HG02610 (cell line): ENCODE data around the gene TGFBR3.
A peak's percentile ranks its signal among the peaks of the same experiment; 100 is the strongest.

Experiments used
- ATAC-seq: cut with Tn5 transposase; IDR thresholded peaks from one replicate; pipeline ENCODE4 v1.9.1; 2021; ENCODE audit warnings: mild to moderate bottlenecking, moderate library complexity; ENCODE audit not compliant: unreplicated experiment

The TGFBR3 gene

DNA sequence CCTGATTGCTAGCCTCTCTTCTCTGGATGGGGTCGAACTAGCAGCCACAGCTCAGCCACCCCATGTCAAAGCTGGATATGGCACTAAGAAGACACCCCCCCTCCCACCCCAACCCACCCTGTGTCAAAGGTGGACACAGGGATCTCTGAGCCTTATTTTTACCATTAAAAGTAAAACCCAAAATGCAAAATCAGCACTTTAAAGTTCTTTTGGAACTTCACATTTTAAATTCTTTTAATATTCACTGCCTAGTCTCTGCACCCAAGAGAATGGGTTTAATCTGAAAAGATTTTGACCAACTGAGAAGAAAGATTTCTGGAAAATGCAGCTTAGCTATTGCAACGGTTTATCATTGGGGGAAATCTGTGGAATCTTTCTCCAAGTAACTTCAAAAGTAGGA, 167.6 kb downstream of the TGFBR3 start:
- ATAC-seq = no peak

DNA sequence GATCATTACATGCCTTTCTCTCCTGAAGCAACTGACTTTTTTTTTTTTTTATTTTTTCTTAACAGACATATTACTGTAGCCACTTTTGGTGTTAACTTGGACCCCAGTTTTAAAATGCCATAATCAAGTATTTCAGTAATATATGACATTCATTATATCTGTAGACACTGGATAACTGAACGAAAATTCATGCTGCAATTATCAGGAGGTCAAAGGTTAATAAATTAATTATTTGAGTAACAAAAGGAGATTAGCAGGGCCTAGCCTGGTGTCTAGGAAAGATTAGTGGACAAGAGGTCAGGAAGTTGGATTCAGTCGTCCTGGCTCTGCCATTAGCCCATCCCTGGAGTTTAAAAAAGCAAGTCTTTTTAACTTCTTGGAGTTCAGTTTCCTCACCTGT, 168.1 kb downstream of the TGFBR3 start:
- no peak for ATAC-seq

DNA sequence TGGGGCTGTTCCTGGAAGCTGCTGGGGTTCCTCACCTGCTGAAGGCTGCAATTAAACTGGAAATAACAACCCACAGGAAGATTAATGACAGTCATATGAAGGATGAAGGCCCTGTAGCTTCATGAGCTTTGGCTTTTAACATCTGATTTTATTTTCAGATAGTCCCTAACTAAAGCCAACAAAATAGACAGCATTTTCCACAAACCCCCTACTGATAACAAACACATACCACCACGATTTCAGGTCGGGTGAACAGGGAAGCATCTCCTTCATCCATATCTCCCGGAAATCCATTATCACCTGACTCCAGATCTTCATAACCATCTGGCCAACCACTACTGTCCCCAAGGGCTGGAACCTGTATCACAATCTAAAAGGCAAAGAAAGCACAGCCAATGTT, 169.6 kb downstream of the TGFBR3 start:
- no peak for ATAC-seq

DNA sequence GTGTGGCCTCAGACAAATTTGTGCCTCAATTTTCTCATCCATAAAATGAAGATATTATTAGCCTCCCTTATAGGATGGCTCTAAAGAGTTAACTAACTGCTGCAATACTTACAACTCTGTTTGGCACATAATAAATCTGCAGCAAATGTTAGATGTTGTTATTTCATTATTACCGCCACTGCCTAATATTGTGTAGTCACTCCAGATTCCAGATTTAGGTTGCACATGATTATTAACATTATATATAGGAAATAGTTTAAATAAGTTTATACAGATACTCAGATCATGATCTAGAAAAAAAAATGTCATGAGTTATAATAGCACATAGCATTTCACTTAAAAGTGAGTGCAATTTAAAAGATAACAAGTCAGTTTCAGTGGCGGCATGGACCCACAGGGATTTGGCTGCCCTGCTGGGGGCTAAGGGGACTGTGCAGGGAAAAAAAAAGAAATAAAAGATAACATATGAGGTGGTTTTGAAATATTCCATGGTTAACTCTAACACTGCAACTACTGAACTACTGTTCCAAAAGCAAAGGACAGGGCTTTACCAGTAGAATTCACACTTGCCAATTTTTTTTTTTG, 170.4 kb downstream of the TGFBR3 start:
- ATAC-seq = no peak

DNA sequence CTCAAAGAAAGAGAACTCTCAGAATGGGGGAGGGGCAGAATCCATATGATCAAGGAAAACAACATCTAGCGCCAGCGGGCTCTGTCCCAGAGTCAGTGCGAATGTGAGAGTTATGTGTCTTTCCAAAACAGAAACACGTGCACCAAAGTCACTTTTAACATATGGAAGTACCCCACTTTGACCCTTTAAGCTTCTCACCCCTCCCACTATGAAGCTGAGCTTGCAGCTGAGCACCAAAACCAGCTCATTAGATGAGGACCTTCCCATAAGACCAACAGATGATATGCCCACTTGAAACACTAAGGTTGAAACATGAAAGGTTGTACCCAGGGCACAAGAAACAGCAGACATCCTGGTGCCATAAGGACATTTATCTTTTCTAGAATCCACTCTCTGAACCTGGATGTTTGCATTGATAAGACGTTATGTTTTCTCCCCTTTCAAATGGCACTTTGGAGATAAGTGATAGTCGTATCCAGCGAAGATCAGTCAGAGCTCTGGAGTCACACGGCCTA, 171.0 kb downstream of the TGFBR3 start:
- ATAC-seq = no peak

DNA sequence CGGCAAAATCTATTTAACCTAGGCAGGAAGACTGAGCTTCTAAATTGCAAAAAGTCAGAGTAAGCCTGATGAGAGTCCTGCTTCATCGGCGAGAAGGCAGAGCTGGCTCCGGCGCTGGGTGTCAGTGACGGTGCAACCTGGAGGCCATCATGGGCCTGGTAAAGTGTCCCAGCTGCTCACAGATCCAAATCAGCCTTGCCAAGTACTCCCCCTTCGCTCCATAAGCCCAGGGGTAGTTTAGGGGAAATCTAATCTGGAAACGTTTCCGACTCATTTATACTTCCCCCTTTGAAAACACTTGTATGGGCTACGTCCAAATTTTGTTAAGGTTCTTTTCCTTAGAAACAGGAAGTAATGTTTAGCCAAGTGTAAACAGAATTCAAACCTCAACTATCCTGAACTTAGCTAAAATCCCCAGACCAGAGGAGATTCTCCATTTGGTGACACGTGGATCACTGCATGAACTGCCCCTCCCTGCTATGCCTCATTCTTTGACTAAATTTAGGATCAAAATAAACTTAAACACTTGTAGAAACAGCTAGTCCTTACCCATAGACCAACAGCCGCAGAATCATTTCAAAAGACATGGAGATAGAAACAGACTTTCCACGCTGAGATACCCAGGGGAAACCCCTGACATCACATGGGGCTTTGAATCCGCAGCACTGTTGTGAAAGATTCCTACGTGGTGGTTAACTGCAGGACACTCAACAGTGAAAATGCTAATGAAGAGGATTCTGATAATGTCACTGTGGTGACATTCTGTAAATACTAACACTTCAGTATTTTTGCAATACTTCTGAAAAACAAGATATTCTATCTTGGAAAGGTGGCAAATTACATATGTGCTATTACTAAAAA, 172.7 kb downstream of the TGFBR3 start:
- ATAC-seq = peak; percentile 84

DNA sequence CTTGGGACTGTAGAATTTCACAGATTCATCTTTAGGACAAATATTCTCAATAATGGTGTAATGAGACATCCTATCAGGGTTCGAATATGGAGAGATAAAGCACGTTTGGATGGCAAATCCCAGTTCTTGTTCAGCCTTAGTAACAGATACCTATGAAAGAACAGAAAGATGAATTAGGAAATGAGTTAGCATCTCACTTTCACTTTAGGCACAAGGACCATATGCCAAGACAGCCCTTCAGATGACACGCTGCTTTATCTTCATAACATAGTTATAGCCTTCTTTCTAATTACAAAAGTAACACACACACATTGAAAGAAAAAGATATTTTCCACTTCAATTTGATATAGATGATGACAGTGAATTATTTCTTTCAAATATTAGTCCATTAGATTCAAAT, 173.6 kb downstream of the TGFBR3 start:
- ATAC-seq = peak; percentile 27

DNA sequence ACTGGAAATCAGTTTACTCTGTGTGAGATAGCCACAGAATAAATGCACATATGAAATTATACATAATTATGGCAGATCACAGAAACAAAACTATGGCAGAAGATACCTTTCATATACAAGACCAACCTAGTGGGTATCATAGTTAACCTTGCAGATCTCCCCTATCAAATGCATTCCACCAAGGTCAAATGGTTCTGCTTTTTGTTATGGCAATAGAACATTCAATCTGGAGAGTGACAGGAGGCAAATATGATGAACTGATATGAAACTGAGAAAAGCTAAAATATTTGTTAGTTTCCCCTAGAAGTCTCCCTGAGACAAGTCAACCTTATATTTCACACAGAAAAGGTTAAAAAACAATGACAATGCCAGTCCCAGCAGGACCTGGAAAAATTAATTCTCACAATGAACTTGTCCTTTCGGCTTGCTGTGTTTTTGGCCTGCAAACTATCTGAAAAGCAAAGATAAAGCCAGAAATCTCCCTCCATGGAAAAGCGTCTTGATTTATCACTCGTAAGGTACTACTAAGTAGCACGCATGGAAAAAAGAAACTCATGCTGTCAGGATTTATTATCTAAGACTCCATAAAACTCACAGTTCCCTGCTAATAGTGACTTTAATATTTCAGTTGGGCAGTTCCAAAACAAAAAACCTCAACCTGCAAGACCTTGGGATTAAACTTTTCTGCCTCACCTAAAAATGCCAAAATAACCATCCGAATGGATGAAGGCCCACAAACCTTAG, 174.3 kb downstream of the TGFBR3 start:
- ATAC-seq = no peak

DNA sequence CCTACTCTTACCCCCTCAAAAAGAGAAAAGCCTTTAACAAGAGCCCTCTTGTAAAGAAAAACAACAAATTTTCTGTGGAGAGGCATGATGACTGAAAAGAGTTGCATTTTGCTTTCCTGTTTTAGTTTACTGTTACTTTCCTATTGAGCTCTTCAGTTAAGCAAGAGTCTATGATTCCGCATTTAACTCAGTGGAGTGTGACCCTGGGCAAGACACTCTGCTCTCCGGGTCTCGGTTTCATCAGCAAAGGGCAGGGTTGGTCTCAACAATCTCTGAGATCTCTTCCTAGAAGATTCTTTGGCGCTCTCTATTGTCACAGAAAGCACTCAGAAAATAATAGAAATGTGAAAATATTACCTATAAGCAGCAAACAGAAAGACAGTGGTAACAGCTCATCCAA, 175.7 kb downstream of the TGFBR3 start:
- no peak for ATAC-seq

DNA sequence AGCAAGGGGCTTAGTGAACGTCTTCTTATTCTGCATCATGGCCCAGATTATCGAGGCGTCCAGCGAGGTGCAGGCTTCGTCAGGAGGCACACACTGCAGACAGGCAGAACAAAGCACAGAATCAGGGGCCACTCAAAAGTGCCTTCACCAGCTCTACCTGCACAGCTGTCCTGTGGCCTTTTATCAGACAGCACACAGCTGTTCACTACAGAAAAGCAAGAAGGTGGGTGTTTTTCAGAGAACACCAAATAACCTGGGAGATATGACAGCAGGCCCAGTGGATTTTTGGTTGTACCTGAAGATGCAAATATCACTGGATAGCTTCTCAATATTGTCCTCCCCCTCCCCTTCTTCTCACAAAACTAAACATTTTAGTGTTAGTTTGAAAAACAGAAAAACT, 177.3 kb downstream of the TGFBR3 start:
- no peak for ATAC-seq

DNA sequence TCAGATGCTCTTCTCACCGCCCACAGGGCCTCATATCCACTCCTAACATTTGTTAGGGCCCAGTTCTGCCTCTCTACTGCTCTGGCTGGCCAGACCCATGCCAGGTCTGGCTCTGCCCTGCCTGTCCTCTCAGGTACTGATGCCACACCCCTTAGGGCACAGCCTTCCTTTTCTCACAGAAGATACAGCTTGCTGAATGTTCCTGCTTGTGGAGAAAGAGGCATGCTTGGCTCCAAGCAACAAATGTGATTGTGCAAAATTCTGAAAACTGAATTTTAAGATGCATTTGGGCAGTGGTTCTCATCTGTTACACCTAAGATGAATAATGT, 178.1 kb downstream of the TGFBR3 start:
- ATAC-seq = no peak

DNA sequence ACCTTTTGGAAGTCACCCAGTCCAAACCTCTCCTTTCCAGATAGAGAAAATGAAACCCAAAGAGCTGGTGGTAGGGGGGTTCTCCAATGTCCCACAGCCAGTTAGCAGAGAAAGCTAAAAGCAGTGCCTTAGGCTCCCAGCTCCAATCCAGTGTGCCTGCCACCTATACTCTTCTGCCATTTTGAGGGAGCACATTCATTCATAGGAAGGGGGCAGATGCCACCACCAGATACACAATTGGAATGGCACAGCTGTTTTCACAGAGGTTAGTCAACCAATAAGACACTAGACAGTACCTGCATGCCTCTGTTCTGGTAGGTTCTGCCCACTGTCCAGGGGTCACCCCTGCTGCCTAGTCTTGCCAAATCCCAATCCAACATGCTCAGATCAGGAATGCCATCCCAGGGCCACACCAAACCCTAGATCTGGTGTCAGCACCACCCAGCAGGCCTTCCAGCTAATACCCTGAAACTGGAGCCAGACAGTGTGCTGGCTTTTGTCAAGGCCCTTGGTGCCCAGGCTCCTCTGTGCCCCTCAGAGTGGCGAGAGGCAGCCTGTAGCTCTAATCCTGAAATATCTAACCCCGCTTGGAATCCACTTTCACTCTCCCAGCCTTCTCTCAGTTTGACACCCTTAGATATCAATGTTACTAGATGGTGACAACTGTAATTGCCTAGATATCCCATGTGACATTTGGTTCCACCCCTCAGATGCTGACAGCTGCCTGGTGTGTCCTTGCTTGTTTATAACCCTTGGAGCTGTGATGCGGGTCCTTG, 178.6 kb downstream of the TGFBR3 start:
- no peak for ATAC-seq

DNA sequence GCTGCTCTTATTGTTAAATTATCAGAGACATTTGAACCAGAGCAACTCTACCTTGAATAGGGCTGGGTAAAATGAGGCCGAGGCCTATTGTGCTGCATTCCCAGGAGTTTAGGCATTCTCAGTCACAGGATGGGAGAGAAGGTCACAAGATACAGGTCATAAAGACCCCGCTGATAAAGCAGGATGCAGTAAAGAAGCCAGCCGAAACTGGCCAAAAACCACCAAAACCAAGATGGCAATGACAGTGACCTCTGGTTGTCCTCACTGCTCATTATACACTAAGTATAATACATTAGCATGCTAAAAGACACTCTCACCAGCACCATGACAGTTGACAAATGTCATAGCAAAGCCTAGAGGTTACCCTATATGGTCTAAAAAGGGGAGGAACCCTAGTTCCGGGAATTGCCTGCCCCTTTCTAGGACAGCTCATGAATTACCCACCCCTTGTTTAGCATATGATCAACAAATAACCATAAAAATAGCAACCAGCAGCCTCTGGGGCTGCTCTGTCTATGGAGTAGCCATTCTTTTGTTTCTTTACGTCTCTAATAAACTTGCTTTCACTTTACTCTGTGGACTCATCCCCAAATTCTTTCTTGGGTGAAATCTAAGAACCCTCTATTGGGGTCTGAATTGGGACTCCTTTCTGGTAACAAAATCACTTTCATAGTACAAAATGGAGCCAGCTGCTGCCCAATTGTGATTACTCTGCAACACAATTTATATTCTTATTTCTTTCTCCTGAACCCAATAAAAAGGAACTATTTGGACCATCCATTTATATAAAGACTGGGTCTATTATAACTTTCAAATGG, 179.6 kb downstream of the TGFBR3 start:
- no peak for ATAC-seq

DNA sequence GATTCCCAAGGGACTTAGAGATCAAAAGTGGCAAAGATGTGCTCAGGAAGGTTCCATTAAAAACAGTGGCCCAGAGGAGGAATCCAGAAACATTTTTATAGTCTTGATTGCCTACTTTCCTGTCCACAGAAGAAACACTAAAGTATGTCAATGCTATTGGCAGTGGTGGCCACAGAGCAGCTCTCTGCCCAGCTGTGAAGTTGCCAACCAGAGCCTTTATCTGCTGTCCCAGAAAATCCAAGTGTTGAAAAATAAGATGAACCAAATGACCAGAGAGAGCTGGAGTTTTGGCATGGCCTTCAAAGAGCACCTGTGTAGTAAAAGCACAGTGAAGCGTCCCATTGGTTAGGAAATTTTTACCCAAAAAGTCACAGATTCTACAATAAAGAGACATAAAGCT, 181.2 kb downstream of the TGFBR3 start:
- ATAC-seq = no peak

DNA sequence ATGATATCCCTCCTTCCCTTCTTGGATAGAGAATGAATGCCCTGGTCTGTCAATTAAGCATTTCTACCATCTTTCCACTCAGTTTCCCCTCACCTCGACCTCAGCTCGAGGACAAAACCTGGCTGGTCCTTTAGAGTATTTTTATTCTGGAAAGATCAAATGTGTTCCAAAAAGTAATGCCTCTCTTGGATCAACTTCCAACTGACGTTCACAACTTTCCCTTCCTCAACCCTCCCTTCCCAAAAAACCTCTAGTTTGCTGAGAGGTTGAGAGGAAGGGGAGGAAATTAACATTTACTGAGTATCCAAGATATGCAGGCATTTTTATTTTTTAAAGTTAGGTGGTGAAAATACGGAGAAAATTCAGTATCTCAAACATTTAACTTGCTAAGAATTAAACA, 182.9 kb downstream of the TGFBR3 start:
- ATAC-seq = no peak

DNA sequence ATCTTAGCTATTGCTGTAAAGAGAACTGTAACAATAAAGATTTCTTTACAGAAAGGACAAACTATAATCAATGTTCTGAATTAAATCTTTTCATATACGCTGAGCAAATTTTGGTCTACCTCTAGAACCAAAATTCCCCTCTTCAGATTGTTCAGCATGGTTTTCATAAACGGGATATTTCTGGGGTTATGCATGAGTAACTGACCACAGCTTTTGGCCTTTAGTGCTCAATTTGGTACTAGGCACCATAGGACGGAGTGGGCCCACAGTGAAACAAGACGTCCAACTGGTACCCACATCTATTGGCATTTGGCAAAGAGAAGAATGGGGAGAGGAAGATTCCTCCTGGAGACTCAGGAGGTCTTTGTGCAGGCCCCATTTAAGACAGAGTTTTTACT, 184.5 kb downstream of the TGFBR3 start:
- ATAC-seq = no peak

DNA sequence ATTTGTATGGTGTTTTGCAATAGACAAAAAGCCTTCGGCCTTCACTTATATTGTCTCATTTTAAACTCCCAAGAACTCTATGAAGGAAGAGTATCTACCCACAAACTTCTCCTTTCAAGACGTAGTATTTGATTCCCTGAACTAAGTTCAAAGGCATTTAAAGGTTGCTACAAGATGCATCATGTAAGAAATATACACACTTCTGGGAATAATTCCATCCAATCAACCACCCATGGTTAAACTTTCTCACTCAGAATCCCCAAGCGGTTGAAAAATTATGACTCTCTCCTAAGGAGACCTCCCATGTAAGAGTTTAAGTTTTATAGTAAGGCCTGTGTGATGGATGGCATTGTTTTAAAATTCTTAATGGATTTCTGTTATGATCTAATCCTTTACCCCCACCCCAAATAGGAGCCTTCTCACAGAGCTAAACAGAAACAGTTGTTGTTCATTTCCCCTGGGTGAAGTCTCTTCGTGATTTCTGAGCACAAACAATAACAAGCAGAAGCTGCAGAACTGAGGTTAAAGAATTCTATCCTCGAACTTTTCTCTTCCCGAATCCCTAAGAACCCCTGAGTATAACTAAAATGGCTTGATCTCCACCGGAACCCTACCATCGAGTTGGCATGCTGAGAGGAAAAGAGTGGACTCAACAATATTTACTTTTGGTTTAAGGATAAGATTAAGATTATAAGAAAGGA, 185.0 kb downstream of the TGFBR3 start:
- ATAC-seq = no peak

DNA sequence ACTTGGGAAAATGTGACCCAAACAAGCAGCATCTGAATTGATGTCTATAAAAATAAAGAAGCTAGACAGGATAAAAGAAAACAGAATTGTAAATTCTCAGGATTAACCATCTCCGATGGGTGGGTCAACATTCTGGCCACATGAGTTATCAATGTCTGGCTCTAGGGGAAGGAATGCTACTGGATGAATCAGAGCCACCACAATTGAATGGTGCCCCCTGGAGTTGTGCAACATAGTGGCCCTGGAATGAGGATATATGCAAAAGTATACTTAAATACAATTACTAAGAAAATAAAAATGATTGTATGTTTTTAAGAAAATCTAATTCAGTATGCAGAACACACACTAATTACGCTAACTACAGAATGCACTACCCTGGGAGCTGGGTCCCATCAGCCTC, 185.6 kb downstream of the TGFBR3 start:
- ATAC-seq = no peak

DNA sequence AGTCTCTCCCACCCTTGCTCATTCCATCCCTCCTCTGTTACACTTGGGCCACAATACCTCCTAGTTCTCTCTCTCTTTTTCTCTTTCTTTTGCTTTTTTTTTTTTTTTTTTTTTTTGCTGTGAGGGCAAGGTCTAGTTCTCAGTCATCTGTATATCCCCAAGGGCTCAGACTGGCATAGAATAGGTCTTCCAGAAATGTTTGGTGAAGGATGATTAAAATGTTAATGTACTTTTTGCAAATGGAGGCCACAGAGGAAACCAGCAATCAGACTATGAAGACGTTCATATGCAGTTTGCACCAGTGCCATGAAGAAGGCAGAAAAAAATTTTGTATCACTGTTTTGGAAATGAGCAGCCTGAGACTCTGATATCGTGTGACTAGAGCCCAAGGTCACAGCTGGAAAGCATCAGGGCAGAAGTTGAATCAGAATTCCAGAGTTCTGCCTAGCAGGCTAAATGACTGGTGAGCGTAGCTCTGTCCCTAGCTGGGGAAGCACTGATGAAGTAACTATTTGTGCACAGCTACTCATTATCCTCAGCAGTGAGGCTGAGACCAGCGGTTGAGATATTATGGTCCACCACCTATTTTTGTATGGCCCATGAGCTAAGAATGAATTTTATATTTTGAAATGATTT, 186.5 kb downstream of the TGFBR3 start:
- ATAC-seq = no peak
